HG03097 (cell line): Measurements from ENCODE around the gene DAPP1.
A peak's percentile ranks its signal among the peaks of the same experiment; 100 is the strongest.

Experiments used
- ATAC-seq: cut with Tn5 transposase; IDR thresholded peaks from one replicate; pipeline ENCODE4 v1.9.1; 2021; ENCODE audit not compliant: unreplicated experiment, low FRiP score

DAPP1 gene

DNA sequence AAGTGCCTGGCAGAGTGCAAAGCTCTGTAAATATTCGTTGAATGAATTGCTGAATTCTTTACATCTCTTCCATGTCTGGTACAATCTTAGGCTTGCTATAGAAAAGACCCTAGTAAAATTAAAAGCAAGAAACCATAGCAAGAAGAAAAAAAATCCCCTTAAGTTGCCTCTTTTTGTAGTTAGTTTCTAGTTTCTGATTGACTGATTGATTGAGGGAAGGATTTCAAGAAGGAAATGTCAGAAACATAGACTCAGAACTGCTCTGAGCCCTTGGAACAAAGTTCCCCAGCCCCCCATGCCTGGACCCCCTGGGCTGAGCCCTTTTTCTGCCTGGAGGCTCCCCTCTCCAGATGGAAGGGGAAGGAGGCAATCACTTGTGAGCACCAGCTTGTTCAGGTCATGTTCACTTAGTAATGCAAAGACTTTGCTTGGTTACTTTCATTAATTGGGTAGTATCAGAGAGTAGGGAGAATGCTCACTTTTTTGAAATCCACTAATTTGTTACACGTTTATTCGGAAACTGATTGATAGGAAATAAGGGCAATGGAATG lies 35.6 kb downstream of the DAPP1 start:
- ATAC-seq = no peak

- no peak for ATAC-seq
These were observed 36.6 kb downstream of the DAPP1 start for GRCh38 chr4:99853190-99853589.

DNA sequence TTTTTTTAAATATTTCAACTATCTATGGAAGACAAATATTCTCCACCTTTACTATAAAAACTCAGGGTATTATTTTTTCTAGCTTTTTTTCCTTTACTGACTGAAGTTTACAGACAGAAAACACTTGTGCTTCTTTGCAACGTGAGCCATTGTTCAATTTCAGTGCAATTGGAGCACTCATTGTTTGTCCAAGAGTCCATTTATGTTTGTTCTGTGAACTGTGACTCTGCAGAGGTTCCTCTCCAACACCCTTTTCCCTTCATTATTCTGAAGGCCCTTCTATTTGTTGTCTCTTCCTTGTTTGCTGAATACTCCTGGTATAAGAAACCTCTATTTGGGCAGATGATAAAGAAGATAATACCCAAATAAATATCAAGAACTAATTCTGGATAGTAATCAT lies 37.4 kb downstream of the DAPP1 start:
- ATAC-seq = no peak

DNA sequence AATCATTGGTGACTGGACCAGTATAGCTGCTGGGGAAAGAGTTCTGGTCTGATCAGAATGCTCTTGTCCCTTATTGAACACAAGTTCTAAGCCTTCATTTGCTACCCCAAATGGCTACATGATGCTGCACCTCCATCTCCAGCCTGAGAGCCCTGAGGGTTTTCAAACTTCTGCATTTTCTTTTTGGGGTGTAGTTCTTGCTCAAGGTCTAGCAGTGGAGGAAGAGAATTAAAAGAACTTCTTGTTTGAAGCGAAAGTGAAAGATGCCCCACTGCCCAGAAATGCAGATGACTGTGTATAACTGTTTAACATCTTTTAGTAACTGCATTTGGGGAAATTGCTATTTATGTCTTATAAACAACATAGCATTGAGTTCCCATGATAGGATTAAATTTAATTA lies 39.1 kb downstream of the DAPP1 start:
- peak; percentile 41 for ATAC-seq

- ATAC-seq = no peak
These were observed 39.5 kb downstream of the DAPP1 start for GRCh38 chr4:99856166-99856565.

GRCh38 chr4:99857307-99857706 lies 40.7 kb downstream of the DAPP1 start:
- ATAC-seq = no peak

GRCh38 chr4:99859618-99860017 lies 43.0 kb downstream of the DAPP1 start:
- ATAC-seq = peak; percentile 58

DNA sequence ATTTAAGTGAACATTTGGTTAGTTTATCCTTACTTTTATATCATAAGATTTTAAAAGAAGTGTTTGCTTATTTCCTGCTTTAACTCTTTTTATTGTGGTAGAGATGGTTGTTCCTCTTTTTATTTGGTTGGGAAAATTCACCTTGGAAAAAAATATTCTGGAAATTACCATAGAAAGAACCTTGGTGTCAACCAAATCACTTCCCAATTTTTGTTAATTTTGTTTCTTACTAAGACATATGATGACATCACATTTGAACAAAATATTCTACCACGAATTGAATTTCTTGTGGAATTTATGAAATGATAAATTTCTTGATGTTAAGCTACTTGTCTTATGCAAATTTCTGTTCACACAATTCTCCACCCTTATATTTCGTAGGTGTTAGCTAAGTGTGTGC lies 43.9 kb downstream of the DAPP1 start:
- no peak for ATAC-seq

DNA sequence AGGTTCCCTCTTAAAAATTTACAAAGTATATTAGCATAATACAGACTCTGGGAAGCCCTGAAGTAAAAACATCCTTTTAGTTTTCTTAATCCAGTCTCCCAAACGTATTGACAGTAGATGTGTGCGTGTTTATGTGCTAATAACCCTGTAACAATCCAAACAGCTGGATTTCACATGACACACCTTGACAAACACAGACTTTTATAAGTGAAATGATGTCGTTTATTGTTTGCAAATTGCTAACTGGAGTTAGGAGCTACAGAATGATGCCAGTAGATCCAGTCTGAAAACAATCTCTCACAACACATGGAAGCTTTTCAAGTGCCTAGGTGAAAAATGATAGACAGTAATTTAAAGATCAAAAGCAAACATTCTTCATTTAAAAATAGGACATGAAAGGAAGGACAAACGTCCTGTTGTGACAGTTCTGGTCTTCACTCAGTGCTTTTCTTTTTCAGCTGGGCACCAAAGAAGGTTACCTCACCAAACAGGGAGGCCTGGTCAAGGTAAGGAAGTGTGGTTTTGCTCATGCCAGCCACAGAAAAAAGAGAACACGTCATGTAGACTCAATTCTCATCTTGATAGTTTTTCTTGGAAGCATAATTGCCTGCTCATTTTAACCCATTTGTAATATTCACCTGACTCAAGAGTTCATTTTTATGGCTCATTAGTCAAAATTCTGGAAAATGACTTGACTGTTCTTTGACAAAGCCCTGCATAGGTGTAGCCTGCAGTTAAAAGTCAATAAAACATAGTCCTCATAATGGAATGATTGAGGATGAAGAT lies 44.7 kb downstream of the DAPP1 start:
- ATAC-seq = peak; percentile 64

DNA sequence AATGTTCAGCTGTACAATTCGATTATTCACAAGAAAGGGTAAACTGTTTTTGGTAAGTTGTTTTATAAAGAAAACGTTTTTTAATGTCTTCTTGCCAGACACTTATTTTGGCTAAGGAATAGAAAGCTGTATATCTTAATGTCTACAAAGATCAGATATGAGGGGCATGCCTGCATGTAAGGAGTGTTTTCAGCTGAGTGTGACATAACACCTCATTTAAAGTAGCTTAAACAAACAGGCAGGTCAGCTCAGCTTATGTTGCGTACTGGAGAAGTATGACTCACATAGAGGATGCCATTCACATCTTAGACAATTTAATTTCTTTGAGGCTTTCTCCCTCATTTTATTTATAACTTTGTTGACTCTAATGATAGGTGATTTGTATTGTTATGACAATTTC lies 47.2 kb downstream of the DAPP1 start:
- ATAC-seq = no peak

DNA sequence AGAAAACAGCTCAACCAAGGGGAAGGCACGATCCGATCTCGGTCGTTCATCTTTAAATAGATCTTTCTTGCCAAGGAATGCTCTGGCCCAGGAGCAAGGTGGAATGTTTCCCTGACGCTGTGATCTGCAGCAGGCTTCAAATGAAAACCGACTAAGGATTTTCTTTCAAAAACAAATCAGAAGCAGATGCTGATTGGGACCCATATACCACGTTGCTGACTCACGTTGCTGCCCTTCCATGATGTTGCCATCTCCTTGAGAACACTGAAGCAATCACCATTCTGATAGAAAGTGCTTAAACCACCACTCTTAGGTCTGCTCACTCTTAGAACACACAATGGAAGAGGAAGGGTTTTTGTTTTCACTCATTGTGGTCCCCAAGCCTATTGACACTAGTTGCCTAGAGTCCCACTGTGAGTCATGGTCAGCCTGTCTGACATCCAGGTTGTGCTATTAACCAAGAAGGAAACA lies 51.5 kb downstream of the DAPP1 start:
- ATAC-seq = no peak

DNA sequence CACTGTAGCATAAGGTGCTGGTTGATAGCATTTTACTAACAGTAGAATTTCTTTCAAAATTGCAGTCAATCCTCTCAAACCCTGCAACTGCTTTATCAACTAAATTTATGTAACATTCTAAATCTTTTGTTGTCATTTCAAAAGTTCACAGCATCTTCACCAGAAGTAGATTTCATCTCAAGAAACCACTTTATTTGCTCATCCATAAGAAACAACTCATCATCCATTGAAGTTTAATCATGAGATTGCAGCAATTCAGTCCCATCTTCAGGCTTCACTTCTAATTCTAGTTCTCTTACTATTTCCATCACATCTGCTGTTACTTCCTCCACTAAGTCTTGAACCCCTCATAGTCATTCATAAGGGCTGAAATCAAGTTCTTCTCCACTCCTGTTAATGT lies 55.9 kb downstream of the DAPP1 start:
- ATAC-seq = no peak

GRCh38 chr4:99875071-99875470 lies 58.4 kb downstream of the DAPP1 start:
- no peak for ATAC-seq

- no peak for ATAC-seq
These were observed 60.3 kb downstream of the DAPP1 start for GRCh38 chr4:99876946-99877345.

- ATAC-seq = no peak
These were observed 62.0 kb downstream of the DAPP1 start for GRCh38 chr4:99878604-99879003.

DNA sequence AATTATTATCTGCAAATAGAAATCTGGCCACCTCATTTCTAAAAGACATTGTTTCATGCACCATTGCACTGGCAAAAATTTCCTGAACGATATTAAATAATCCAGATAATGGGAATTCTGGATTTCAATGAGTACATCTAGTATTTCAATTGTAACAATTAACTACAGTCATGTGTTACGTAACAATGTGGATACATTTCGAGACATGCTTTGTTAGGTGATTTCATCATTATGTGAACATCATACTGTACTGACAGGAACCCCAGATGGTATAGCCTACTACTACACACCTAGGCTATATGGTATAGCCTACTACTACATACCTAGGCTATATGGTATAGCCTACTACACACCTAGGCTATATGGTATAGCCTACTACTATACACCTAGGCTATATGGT lies 62.8 kb downstream of the DAPP1 start:
- ATAC-seq = no peak

DNA sequence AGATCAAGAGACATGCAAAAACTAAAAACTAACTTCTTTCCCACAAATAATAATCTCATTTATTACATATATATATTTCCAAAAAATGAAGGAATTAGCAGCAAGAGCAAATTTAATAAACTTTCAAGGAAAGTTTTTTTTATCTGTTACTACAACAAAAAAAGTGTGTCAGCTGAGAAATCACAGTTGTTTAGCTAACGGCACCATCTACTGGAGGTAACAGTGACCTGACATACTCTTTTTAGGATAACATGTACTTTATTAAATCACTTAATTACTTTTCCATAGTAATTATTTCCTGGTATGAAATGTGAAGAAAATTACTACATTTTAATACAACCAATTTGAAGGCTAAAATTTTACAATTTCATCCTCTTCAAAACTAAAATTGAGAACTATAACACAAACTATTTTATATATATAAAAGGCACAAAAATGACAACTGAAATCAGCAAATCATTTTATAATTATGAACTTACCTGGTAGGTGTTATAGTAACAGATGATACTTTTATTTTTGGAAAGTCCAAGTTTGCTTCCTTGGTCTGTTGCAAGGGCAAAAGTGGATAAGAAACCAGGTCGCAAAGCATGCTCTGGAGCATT lies 68.5 kb downstream of the DAPP1 start:
- no peak for ATAC-seq

DNA sequence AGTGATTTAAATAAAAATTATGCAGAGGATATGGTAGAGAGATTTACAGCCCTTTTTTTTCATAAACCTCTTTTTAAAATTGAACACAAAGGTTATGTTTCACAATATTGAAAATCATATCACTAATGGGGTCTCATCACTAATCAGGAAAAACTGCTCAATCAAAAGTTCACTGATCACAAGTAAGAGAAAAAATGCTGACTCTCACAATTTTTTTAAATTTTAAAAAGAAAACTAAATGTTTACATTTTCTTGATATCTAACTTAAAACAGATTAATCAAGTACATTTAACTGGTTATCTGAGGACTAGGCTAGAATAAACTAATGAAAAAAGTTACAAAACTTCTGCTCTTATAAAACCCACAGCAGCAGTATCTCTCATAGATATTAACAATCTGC lies 69.1 kb downstream of the DAPP1 start:
- no peak for ATAC-seq

DNA sequence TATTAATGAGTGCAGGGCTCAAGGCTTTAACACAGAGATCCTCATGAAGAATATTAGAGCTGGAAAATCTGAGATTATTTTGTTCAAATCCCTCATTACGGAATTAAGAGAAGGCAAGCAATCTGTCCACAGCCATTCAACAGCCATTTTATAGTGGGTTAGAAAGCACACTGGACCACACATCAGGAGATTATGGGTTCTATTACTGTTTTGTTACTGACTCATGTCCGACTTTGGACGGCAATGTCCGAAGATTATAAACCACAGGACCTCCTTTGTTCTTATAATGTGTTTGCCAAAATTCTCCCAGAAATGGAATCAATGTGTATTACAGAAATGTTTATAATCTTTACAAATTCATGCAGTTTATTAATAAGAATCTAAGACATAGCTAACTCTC lies 69.5 kb downstream of the DAPP1 start:
- no peak for ATAC-seq

DNA sequence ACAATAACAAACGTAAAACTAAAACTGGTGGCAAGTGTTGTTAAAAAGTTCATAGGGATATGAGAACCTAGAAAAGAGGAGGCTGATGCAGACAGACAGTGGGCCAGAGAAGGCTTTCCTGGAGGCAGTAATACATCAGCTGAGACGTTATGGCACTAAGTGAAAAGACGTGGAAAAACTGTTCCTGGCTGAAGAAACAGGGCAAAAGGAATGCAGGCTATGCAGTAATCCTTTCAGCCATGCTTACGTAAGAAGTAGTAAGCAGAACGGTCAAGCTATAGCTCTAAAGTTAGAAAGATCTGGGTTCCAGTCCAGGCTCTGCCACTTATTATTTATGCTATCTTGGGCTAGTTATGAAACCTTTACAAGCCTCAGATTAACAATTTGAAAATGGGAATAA lies 71.2 kb downstream of the DAPP1 start:
- ATAC-seq = no peak

DNA sequence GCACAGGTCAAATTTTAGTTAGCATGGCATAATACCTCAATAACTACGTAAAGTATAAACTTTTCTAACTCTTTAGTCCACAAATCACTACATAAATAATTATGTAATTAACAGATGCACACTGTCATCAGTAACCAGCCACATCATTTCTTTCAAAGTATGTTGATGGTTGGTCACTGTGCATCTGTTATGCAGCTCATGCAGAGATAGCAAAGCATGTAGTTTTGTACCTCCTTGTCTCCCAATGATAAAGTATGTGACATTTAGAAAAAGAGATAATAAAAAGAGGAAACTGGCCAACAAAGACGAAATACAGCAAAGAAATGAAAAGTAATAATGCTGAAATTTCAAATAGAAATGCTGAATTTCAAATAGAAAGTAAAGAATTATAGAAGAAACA lies 74.7 kb downstream of the DAPP1 start:
- no peak for ATAC-seq

- no peak for ATAC-seq
These were observed 76.4 kb downstream of the DAPP1 start for GRCh38 chr4:99893029-99893428.
